DND-41 (cell line): Measurements from ENCODE around the gene NRL.

Experiments used
- EZH2 ChIP-seq: IDR thresholded peaks from 3 replicates; pipeline ENCODE4 v1.6.1; 2012; ENCODE audit warnings: borderline replicate concordance, low read depth, mild to moderate bottlenecking, moderate library complexity, low read length, inconsistent platforms; ENCODE audit not compliant: severe bottlenecking
- TF ChIP-seq, protein P1 (sequence below): IDR thresholded peaks from 2 replicates; pipeline ENCODE4 v1.5.1; 2012; ENCODE audit warnings: borderline replicate concordance, low read length, moderate library complexity, mild to moderate bottlenecking; ENCODE audit not compliant: poor library complexity, severe bottlenecking; ENCODE audit errors: extremely low read depth

DNA sequence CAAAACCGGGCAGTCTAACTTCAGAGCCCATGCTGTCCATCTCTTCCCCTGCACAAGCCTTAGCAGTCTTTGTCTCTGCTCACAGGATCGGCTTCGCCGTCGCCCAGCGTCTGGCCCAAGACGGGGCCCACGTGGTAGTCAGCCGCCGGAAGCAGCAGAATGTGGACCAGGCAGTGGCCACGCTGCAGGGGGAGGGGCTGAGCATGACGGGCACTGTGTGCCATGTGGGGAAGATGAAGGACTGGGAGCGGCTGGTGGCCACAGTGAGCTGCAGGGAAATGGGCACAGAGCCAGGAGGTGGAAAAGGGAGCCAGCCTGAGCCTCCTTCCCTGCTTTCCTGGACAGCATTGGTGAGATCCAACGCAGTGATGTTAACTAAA is 77.1 kb downstream of the NRL start:
- TF ChIP-seq, protein P1, sequence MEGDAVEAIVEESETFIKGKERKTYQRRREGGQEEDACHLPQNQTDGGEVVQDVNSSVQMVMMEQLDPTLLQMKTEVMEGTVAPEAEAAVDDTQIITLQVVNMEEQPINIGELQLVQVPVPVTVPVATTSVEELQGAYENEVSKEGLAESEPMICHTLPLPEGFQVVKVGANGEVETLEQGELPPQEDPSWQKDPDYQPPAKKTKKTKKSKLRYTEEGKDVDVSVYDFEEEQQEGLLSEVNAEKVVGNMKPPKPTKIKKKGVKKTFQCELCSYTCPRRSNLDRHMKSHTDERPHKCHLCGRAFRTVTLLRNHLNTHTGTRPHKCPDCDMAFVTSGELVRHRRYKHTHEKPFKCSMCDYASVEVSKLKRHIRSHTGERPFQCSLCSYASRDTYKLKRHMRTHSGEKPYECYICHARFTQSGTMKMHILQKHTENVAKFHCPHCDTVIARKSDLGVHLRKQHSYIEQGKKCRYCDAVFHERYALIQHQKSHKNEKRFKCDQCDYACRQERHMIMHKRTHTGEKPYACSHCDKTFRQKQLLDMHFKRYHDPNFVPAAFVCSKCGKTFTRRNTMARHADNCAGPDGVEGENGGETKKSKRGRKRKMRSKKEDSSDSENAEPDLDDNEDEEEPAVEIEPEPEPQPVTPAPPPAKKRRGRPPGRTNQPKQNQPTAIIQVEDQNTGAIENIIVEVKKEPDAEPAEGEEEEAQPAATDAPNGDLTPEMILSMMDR: no peak
- TF ChIP-seq EZH2: no peak
